ENCODE data around the gene CRYAB.

The CRYAB gene

GRCh38 chr11:111860257-111860656 is 51.3 kb downstream of the CRYAB start:
- Mint-ChIP-seq H3K27me3 (ENCODE audit: low read depth) (no peaks in the 10 kb centered on the region), H3K27ac (no peak overlapping the region), H3K36me3 (ENCODE audit: low read depth) (peaks cover 72% of the 10 kb centered on the region), H3K4me1 (no peaks in the 10 kb centered on the region), H3K9me3 (no peaks in the 10 kb centered on the region), H3K4me3 (no peak overlapping the region)
- no peak for TF ChIP-seq CTCF (IDR thresholded peaks at IDR 0.05; ENCODE audit: unreplicated experiment in 3 of 3)
